ENCODE data around the gene EPG5.
"Not testable (repeated sequence)": the region's sequence is repeated elsewhere in the genome, so short reads cannot be mapped to it uniquely, and the experiment has no call there.

EPG5 gene

DNA sequence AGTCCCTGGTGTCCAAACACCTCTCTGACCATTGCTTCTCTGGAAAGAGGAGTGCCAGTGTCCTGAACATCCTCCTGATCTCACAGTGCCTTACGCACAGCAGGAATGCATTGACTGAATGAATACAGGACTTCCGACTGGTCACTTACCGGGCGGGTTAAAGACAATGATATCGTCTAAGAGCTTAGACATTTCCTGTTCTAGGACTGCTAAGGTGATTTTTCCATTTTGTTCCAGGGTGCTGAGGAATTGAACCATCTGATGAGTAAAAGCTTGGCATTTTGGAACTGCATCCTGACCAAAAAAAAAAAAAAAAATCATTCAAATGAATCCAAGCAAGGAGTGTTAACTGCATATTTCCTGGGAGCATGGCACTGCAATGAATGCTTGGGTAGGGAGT lies 101.7 kb downstream of the EPG5 start:
- DNase-seq (ENCODE audit: low spot score), result no peak

DNA sequence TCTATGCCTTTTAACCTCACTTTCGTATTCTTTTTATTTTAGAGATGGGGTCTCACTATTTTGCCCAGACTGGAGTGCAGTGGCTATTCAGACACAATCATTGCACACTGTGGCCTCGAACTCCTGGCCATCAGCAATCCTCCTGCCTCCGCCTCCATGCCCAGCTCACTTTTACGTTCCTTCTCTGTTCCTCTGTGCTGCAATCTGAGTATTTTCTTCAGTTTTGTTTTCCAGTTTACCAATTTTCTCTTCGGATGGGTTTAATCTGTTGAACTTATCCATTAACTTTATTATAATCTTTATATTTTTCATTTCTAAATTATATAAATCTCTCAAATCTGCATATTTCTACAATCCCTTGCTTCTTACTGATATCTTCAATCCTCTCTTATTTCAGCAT lies 103.0 kb downstream of the EPG5 start:
- no peak for DNase-seq (ENCODE audit: low spot score)

DNA sequence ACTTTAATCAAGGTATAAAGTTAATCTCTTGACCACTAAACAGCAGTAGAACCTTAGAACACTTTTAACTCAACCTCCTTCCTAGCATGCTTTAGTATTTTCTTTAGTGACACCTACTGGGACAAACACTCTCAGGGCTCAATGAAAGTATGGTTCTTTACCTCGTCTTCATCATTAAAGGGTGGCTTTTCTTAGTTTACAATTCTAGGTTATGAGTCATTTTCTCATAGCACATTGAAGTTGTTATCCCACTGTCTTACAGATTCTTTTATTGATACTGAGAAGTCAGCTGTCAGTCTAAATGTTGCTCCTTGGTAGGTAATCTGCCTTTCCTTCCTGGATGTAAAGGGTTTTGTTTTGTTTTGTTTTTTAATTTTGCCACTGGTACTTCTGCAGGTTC lies 103.7 kb downstream of the EPG5 start:
- no peak for DNase-seq (ENCODE audit: low spot score)

DNA sequence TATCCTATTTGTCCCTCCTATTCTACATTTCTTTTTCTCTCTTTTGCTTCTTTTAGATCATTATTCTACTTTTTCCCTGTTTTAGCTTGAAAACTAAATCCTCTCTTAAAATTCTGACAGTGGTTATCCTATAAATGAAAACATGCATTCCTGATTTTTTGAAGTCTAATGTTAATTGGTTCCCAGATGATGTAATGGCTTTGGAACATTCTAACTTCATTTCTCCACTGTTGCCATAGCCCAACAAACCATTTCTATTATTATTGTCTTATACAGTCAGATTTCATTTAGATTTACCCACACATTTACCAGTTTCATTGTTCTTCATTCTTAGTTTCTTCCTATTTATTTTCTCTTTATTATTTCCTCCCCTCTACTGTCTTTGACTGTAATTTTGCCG lies 105.2 kb downstream of the EPG5 start:
- no peak for DNase-seq (ENCODE audit: low spot score)

DNA sequence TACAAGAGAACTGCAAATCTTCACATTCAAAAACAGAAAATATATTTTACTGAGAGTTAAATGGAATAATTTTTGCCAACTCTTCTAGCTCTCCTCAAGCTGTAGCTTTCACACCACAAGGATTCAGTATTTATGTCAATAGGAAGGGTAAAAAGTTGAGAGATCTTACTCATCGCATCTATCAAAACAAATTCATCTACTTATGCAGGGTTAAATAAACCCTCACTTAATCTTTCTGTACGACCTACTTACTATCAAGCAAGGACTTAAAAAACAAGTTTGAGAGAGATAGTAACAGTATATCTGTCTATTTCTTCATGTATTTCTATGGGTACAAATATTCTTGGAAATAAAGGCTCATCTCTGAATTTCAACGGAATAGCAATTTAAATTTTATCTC lies 106.2 kb downstream of the EPG5 start:
- no peak for DNase-seq (ENCODE audit: low spot score)

DNA sequence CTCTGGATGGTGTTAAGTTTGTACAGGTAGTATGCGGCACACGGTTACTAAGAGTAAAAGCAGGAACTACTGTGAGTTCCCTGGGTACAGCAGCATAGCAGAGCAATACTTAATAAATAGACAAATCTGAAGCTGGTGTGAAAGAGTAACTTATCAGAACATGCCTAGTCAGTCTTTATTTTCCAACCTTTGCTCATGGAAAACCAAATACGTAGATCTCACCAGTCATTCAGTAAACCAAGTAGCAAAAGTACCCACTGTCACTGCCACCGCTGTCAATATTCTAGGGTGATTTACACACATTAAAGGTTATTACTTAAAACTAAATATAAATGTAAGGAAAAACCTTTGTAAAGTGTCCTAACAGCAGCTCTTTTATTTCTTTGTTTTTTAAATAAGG lies 106.6 kb downstream of the EPG5 start:
- no peak for DNase-seq (ENCODE audit: low spot score)

DNA sequence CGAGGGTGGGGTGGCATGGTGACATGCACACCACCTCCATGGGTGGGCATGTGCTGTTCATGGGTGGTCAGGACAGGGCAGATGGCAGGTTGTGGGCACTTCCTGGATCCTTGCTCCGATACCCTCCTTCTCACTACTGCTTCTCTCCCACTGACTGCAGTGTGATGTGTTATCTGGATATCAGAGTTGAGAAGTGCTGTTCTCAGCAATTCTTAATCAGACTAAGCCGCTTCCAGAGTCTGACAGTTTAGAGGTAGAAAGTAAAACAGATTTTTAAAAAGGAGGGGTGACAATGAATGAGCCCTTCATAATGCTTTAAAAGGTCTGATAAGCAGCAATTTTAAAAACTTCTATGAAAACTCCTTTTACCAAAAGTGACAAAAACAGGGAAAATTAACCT lies 107.8 kb downstream of the EPG5 start:
- DNase-seq (ENCODE audit: low spot score), result no peak

DNA sequence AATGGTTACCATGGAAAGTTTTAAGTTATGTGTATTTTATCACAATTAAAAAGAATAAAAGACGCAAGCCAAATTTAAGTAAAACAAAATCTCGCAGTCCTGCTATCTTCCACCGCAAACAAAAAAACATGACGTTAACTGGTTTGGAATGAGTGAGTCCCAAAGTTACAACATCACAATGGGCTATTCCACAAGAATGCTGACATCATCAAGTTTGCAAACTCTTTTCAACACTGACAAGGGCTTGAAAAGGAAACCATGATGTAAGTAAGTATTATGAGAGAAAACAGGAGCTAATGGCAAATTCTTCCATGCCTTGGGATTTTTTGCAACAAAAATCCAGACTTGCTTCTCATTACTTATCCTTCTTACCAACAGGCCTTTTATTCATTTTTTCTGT lies 110.6 kb downstream of the EPG5 start:
- no peak for DNase-seq (ENCODE audit: low spot score)

DNA sequence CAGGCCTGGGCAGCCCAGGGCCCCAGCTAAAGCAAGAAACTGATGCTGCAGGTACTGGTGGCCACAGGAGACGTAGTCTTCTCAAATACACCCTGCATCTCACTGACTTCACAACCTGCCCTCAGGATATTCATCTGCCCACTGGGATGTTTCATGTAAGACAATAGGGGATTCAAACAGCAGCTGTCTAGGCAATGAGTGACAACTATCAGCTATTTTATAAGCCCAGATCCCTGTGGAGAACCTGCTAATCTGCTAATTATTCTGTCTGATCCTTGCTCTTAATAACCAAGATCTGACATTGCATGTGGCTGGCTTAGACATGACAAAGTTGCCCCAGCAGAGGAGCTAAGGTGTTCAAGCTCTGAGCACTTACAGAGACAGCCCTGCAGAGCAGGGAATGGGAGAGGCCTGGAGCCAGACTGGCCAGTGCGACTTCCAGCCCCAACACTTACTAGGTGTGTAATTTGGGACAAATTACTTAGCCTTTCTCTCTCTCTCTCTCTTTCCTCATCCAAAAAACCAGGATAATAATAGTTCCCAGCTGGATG lies 113.0 kb downstream of the EPG5 start:
- no peak for DNase-seq (ENCODE audit: low spot score)

DNA sequence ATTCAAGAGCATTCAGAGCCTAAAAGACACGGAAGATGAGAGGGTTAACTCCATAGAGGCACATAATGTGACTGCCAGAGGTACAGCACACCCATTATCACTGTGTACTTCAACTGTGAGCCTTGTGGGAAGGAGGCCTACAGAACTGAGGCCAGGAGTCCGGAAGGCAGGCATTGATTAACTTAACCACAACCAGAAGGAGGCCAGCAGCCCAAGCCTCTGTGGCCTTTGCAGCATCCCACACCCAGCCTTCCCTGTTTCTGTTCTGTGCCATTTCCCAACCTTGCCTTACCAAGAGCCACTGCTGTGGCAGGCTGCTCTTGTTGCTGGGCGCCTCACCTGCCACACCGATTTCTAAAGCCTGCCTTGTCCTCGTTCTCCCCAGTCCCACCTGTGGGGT lies 114.5 kb downstream of the EPG5 start:
- no peak for DNase-seq (ENCODE audit: low spot score)

DNA sequence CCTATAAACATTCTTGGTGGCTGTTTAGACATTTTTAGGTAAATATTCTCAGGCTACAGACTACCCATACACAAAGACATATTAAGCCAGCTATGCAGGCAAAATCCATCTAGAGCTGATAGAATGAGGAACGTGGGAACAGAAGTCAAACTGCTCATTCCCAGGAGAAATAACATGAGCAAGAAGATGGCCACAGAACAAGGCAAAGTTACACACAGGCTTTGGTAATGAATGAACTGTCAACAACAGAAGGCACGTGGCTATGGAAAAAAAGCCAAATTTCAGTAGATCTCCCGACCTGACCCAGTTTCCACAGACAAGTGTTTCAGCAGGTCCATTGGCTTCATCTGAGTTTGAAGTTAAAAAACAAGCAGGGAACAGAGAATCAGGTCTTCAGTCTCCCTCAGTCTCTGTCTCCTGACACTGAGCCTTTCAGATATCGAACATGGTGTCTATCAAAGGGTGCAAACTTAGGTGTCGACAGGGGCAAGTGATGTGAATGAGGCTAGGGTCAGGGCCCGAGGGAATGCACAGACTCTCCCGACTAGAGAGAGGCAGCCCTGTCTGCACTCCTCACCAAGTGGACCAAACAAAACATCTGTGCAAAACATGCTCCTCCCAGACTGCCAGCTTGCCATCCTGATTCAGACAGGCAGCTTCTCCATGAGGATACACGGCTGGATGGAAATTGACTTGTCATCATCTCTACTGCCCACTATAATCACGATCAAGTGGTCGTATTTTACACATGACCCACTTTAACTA lies 115.8 kb downstream of the EPG5 start:
- DNase-seq (ENCODE audit: low spot score), result no peak

DNA sequence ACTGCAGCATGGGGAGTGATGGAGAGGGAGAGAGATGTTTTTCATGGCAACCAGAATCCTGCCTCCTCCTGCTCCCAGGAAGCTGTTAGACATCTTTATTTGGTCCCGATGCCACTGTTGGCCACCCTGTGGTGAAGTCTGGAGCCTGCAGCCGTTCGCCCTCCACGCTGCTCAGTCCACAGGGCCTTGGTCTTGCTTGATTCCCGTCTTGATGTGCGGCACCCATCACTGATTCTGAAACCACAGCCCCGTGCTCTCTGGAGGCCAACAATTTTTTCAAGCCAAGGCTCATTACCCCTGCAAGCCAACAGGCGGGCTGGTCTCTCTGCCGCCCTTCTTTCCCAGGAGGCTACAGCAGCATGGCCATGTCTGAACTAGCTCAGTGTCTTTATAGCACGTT lies 117.1 kb downstream of the EPG5 start:
- DNase-seq (ENCODE audit: low spot score), result no peak

DNA sequence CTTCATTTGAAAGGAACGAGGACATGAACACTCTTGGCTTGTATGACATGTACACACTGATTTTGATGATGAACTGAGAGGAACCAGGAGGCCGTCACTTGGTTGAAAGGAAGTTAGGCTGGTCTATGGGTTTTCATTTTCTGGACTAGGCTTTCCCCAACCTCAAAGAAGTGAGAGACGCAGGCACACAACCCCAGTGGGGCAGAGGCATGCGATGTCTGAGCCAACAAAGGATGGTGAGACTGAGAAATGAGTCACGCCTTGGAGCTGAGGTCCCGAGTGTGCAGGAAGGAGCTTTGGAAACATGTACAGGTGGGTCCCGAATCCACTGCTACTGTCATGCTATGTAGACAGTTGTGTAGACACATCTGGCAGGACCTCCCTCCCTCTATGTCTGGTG lies 117.6 kb downstream of the EPG5 start:
- no peak for DNase-seq (ENCODE audit: low spot score)

DNA sequence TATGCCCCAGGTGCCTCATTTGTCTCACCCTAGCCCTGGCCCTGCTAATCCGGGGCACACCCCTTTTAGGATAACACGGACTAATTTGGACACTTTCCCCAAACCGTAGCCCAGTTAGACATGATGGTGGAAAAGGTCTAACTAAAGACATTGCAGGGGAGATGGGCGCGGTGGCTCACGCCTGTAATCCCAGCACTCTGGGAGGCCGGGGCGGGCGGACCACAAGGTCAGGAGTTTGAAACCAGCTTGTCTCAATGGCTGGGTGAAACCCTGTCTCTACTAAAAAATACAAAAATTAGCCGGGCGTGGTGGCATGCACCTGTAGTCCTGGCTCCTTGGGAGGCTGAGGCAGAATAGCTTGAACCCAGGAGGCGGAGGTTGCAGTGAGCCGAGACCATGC lies 118.5 kb downstream of the EPG5 start:
- DNase-seq (ENCODE audit: low spot score), result not testable (repeated sequence)

DNA sequence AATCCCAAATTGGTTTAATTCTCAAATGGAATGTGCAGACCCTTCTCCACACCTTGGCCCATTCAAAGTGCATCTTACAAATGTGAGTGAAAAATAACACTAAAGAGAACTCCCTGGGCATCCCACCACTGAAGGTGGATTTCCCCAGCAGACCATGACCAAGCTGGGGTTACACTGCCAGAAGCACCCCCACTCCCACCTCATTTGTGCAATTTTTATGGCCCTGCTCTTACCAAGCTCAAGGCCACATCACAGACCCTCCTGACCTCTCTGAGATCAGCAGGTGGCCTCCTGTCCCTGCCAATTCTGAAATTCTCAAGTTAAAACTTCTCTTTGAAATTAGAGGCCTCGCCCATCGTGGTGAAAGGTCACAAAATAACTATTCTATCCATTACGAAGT lies 120.0 kb downstream of the EPG5 start:
- DNase-seq (ENCODE audit: low spot score), result no peak

DNA sequence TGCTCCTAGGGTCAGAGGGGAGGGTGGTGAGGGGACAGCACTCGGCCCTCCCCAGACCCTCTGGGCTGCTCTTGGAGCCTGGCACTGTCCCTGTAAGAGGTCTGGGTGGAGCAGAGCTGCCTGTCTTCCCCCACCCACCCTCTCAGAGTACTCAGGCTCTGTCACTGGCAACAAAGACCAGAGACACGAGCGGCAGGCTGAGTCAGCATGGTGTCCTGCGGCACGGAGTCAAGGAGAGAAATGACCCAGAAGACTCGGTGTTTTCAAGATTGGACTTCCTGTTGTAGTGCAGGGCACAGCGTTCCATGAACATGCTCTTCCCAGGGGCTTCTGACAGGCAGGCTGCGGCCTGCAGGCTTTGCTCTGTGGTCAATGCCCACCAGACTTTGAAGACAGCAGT lies 121.7 kb downstream of the EPG5 start:
- no peak for DNase-seq (ENCODE audit: low spot score)

DNA sequence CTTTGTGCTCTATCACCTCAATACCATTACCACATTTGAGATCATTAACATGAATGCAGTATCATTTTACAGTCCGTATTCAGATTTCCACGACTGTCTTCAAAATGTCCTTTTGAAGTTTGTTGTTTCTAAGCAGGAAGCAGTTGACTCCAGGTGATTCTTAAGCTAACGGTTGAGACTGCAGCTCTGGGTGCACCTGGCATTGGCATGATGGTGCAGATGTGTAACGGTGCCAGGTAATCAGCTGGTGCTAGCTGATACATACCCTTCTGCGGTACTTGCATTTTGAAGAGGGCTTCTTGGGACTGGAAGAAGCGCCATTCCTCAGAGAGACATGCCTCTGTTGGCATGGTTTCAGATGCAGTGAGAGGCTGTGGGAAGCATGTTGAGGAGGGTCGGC lies 122.2 kb downstream of the EPG5 start:
- DNase-seq (ENCODE audit: low spot score), result no peak

DNA sequence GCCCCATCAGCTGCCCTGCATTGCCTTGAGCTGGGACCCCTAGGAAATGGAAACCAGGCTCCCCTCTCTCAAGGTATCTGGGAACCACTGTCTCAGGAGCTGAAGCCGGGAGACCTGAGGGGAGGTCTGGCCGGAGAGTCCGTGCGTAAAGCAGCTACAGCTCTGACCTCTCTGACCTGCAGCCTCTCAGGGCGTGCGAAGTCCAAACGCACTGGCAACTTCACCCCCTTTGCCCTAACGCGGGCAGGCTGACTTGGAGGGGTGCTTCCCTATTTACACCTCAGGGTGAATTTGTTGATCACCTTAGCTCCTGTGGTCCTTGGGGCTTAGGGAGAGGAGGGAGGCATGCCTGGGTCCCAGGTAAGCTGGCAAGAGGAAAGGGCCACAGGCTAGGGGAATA lies 124.1 kb downstream of the EPG5 start:
- DNase-seq (ENCODE audit: low spot score), result no peak

DNA sequence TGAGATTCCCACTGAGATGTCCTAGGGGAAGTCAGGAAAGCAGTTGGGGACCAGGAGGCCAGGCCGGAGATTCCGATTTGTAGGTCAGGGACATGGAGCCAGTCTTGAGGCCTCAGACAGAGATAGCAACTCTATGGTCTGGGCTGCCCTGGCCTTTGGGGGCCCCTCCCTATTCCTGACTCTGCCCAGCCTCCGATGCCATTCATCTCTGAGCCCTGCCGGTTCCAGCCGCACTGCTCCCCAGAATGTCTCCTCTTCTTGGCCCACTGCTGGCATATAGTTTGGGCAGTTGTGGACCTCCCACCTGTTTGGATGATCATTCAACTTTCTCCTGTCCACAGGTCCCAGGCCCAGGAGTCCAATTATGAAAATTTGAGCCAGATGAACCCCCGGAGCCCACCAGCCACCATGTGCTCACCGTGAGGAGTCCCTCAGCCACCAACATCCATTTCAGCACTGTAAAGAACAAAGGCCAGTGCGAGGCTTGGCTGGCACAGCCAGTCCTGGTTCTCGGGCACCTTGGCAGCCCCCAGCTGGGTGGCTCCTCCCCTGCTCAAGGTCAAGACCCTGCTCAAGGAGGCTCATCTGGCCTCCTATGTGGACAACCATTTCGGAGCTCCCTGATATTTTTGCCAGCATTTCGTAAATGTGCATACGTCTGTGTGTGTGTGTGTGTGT lies 125.2 kb downstream of the EPG5 start:
- no peak for DNase-seq (ENCODE audit: low spot score)

DNA sequence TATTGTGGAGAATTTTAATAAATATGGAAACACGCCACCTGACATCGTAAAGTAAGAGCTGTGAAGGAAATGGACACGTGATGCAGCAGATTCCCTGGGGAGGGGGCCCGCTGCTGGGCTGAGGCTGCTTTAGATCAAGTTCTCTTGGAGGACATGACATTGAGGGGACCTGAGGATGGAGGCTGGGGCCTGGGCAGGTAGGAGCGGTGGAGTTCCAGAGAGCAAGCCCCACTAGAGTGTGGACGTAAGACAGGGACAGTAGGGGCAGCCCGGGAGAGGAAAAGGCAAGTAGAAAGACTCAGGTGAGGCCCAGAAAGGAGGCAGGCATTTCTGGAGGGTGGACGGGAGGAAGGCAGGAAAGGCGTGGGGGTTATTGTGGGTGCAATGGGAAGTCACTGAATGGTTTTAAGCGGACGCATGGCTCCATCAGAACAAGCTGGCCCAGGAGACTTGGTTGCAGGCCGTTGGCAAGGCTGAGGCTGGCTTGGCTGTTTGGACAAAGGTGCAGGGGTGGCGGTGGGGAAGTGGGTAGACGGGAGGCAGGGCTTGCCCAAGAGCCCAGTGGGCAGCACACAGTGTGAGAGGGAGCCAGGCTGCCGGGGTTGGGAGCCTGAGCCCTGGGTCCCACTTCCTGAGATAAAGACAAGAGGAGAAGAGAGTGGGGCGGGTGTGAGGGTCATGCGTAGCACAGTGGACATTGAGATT lies 125.9 kb downstream of the EPG5 start:
- no peak for DNase-seq (ENCODE audit: low spot score)

DNA sequence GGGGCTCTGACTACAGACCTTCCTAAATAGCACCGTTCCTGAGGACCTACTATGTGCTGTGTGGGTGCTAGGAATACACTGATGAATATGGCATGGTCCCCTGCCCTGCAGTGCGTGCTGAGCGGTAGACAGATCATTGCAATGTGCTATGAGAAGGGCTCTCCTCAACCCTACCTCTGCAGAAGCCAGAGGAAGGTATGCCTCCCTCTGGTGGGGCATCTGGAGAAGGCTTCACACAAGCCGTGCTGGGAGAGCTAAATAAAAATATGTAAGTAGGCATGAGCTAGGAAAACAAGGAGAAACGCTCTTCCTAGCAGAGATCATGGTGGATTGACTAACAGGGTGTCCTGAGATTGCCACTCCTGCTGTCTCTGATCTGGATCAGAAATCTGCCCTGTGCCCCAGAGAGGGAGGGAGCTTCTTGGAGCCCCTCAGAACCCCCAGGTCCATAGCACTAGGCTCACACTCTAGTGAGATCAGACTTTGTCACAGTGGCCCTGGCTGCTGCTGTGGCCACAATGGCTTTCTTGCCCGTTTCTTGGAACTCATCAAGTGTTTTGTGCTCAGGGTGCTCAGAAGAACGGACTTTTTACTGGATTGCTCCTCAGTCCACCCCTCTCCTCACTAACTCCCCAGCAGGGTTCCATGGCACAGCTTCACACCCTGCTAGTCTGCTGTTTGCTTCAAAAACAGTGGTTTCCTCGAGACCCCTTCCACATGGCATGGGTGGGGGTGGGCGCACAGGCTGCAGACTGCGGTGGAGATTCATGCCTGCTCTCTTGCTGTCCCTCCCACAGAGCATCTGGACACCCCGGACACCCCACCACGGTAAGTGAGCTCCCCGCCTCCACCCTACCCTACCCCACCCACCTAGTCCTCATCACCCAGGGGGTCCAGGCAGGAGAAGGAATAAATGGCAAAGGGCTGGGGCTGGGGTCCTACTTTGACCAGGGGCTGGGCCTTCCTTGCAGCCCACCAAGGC lies 127.4 kb downstream of the EPG5 start:
- DNase-seq (ENCODE audit: low spot score), result no peak

Data from HuH-7.5 (cell line).